ENCODE measurements around the gene MFGE8. TPM values are rescaled to one million over a fixed set of nuclear protein-coding genes. Genes with fewer than 3 reads are reported as not detected.
"Not testable (repeated sequence)": the region's sequence is repeated elsewhere in the genome, so short reads cannot be mapped to it uniquely, and the experiment has no call there.

The MFGE8 gene
- total RNA-seq, 1 experiment from 2014 or later: 141 TPM

GRCh38 chr15:88920892-88921435 lies 7.8 kb upstream of the MFGE8 start:
- DNase-seq (ENCODE audit: low read depth): peak; percentile 40
- in situ Hi-C loops (cut with HindIII; ENCODE audit: low pct_unique_long_range_greater_than_20kb, low sequenced_read_pairs): not testable (repeated sequence)

- peak; percentile 65 for DNase-seq (ENCODE audit: low read depth)
- in situ Hi-C loops (cut with HindIII; ENCODE audit: low pct_unique_long_range_greater_than_20kb, low sequenced_read_pairs): no loop called here
Observed at GRCh38 chr15:88920186-88920891, 7.2 kb upstream of the MFGE8 start.

GRCh38 chr15:88918738-88919137 lies 5.6 kb upstream of the MFGE8 start:
- DNase-seq (ENCODE audit: low read depth): peak; percentile 98
- in situ Hi-C loops (cut with HindIII; ENCODE audit: low pct_unique_long_range_greater_than_20kb, low sequenced_read_pairs): no loop called here

GRCh38 chr15:88917760-88918159 lies 4.6 kb upstream of the MFGE8 start:
- in situ Hi-C loops (cut with HindIII; ENCODE audit: low pct_unique_long_range_greater_than_20kb, low sequenced_read_pairs): no loop called here

GRCh38 chr15:88915354-88915753 lies 2.2 kb upstream of the MFGE8 start:
- in situ Hi-C loops (cut with HindIII; ENCODE audit: low pct_unique_long_range_greater_than_20kb, low sequenced_read_pairs): no loop called here
- no peak for DNase-seq (ENCODE audit: low read depth)

More at GRCh38 chr15:88917760-88918159, 4.6 kb upstream of the MFGE8 start:
- no peak for DNase-seq (ENCODE audit: low read depth)

- no peak for DNase-seq (ENCODE audit: low read depth)
- in situ Hi-C loops (cut with HindIII; ENCODE audit: low pct_unique_long_range_greater_than_20kb, low sequenced_read_pairs): no loop called here
Observed at GRCh38 chr15:88913850-88914169, 631 bp upstream of the MFGE8 start.

GRCh38 chr15:88912500-88912921 lies 668 bp downstream of the MFGE8 start:
- in situ Hi-C loops (cut with HindIII; ENCODE audit: low pct_unique_long_range_greater_than_20kb, low sequenced_read_pairs): no loop called here
- DNase-seq (ENCODE audit: low read depth): peak; percentile 53

GRCh38 chr15:88911766-88912118 lies 1.4 kb downstream of the MFGE8 start:
- in situ Hi-C loops (cut with HindIII; ENCODE audit: low pct_unique_long_range_greater_than_20kb, low sequenced_read_pairs): no loop called here
- peak; percentile 49 for DNase-seq (ENCODE audit: low read depth)

- in situ Hi-C loops (cut with HindIII; ENCODE audit: low pct_unique_long_range_greater_than_20kb, low sequenced_read_pairs): no loop called here
- DNase-seq (ENCODE audit: low read depth): peak; percentile 70
Observed at GRCh38 chr15:88909956-88910831, 3.0 kb downstream of the MFGE8 start.

- DNase-seq (ENCODE audit: low read depth): no peak
- in situ Hi-C loops (cut with HindIII; ENCODE audit: low pct_unique_long_range_greater_than_20kb, low sequenced_read_pairs): no loop called here
Observed at GRCh38 chr15:88908697-88909621, 4.2 kb downstream of the MFGE8 start.

- no peak for DNase-seq (ENCODE audit: low read depth)
Observed at GRCh38 chr15:88908123-88908522, 5.1 kb downstream of the MFGE8 start.

GRCh38 chr15:88907111-88907510 lies 6.1 kb downstream of the MFGE8 start:
- in situ Hi-C loops (cut with HindIII; ENCODE audit: low pct_unique_long_range_greater_than_20kb, low sequenced_read_pairs): no loop called here
- DNase-seq (ENCODE audit: low read depth): no peak

More at GRCh38 chr15:88908123-88908522, 5.1 kb downstream of the MFGE8 start:
- in situ Hi-C loops (cut with HindIII; ENCODE audit: low pct_unique_long_range_greater_than_20kb, low sequenced_read_pairs): no loop called here

GRCh38 chr15:88906551-88906950 lies 6.6 kb downstream of the MFGE8 start:
- no peak for DNase-seq (ENCODE audit: low read depth)
- in situ Hi-C loops (cut with HindIII; ENCODE audit: low pct_unique_long_range_greater_than_20kb, low sequenced_read_pairs): no loop called here

GRCh38 chr15:88906130-88906529 lies 7.0 kb downstream of the MFGE8 start:
- in situ Hi-C loops (cut with HindIII; ENCODE audit: low pct_unique_long_range_greater_than_20kb, low sequenced_read_pairs): no loop called here
- DNase-seq (ENCODE audit: low read depth): no peak

GRCh38 chr15:88905576-88905975 lies 7.6 kb downstream of the MFGE8 start:
- no peak for DNase-seq (ENCODE audit: low read depth)
- in situ Hi-C loops (cut with HindIII; ENCODE audit: low pct_unique_long_range_greater_than_20kb, low sequenced_read_pairs): no loop called here

GRCh38 chr15:88904624-88905327 lies 8.4 kb downstream of the MFGE8 start:
- in situ Hi-C loops (cut with HindIII; ENCODE audit: low pct_unique_long_range_greater_than_20kb, low sequenced_read_pairs): no loop called here
- DNase-seq (ENCODE audit: low read depth): peak; percentile 75

GRCh38 chr15:88904257-88904623 lies 8.9 kb downstream of the MFGE8 start:
- in situ Hi-C loops (cut with HindIII; ENCODE audit: low pct_unique_long_range_greater_than_20kb, low sequenced_read_pairs): no loop called here
- no peak for DNase-seq (ENCODE audit: low read depth)

- in situ Hi-C loops (cut with HindIII; ENCODE audit: low pct_unique_long_range_greater_than_20kb, low sequenced_read_pairs): no loop called here
- DNase-seq (ENCODE audit: low read depth): no peak
Observed at GRCh38 chr15:88902846-88903245, 10.3 kb downstream of the MFGE8 start.

All from Caki2 (cell line).